PC-9 (cell line): ENCODE results near the gene SNX13. TPM values are rescaled to one million over a fixed set of nuclear protein-coding genes. Genes with fewer than 3 reads are reported as not detected.
A peak's percentile ranks its signal among the peaks of the same experiment; 100 is the strongest.

Source experiments
- BruUV-seq: library from RNA; stranded (reverse); fragments of 400-500 nt; replicated peaks from 2 replicates; lab custom pipeline; 2021; lab: Mats Ljungman, UMichigan
- CTCF ChIA-PET: fragments of 300-600 bp; sonication (Branson Sonifier 250); formaldehyde crosslinking; loops from one replicate; lab custom pipeline; 2022; ENCODE audit warnings: antibody characterized with exemption; lab: Charles Lee
- POLR2A ChIA-PET: fragments of 300-600 bp; sonication (Branson Sonifier 250); formaldehyde crosslinking; loops from one replicate; lab custom pipeline; 2022; ENCODE audit warnings: antibody characterized with exemption; ENCODE audit not compliant: unreplicated experiment; lab: Charles Lee
- DNase-seq, 2 experiments: peaks; one replicate each; pipeline versions ENCODE4 v3.0.0 to v3.0.0-alpha.2; 2015 to 2022; ENCODE audit warnings: mixed read lengths in 1 of 2
- H2AFZ ChIP-seq: fragments of 200-600 bp; sonication (generic); 2 replicates; pipeline ENCODE4 v1.8.1; 2017; ENCODE audit warnings: antibody characterized with exemption
- H3F3A ChIP-seq: fragments of 200-600 bp; sonication (generic); 2 replicates; pipeline ENCODE4 v1.8.1; 2017; ENCODE audit warnings: antibody characterized with exemption, mild to moderate bottlenecking, low read depth; ENCODE audit not compliant: insufficient read depth
- H3K27ac ChIP-seq: fragments of 200-600 bp; sonication (generic); 2 replicates; pipeline ENCODE4 v1.6.1; 2016; ENCODE audit warnings: mixed run types
- H3K27me3 ChIP-seq: fragments of 200-600 bp; sonication (generic); 2 replicates; pipeline ENCODE4 v1.6.1; 2016; ENCODE audit warnings: low read depth, mixed run types; ENCODE audit not compliant: insufficient read depth
- H3K36me3 ChIP-seq: fragments of 200-600 bp; sonication (generic); 2 replicates; pipeline ENCODE4 v1.6.1; 2016; ENCODE audit warnings: low read depth, mixed run types
- H3K4me1 ChIP-seq: fragments of 200-600 bp; sonication (generic); replicated peaks from 2 replicates; pipeline ENCODE4 v1.6.1; 2016; ENCODE audit warnings: mixed run types; ENCODE audit not compliant: insufficient read depth
- H3K4me2 ChIP-seq: fragments of 200-600 bp; sonication (generic); 2 replicates; pipeline ENCODE4 v1.6.1; 2017; ENCODE audit warnings: mixed run types
- H3K4me3 ChIP-seq: fragments of 200-600 bp; sonication (generic); 2 replicates; pipeline ENCODE4 v1.6.1; 2016; ENCODE audit warnings: mixed run types
- H3K79me2 ChIP-seq: fragments of 200-600 bp; sonication (generic); 2 replicates; pipeline ENCODE4 v1.6.1; 2017; ENCODE audit warnings: low read depth, mixed run types
- H3K9me2 ChIP-seq: fragments of 200-600 bp; sonication (generic); 2 replicates; pipeline ENCODE4 v1.8.1; 2017; ENCODE audit warnings: mild to moderate bottlenecking; ENCODE audit not compliant: insufficient read depth
- H3K9me3 ChIP-seq: fragments of 200-600 bp; sonication (generic); 2 replicates; pipeline ENCODE4 v1.8.1; 2016; ENCODE audit warnings: low read depth; ENCODE audit not compliant: insufficient read depth
- H4K20me1 ChIP-seq: fragments of 200-600 bp; sonication (generic); 2 replicates; pipeline ENCODE4 v1.8.1; 2017; ENCODE audit not compliant: insufficient read depth
- CTCF ChIP-seq: fragments of 200-600 bp; sonication (generic); conservative IDR thresholded peaks from 2 replicates; pipeline ENCODE4 v1.6.1; 2017; ENCODE audit warnings: mixed run types, antibody characterized with exemption, mild to moderate bottlenecking, moderate library complexity
- EZH2 ChIP-seq: fragments of 200-600 bp; sonication (generic); IDR thresholded peaks from 2 replicates; pipeline ENCODE4 v1.8.0; 2017; ENCODE audit warnings: antibody characterized with exemption, low read depth
- intact Hi-C: fragments of 100-400 bp; cut with micrococcal nuclease; formaldehyde crosslinking; loops from one replicate; pipeline ENCODE4 v1.10.0; 2022; ENCODE audit not compliant: unreplicated experiment
- total RNA-seq: library from RNA; stranded (reverse); gene quantifications from 2 replicates; pipeline ENCODE4 v1.2.3, GENCODE V29; 2021

SNX13 gene
- total RNA-seq, 1 experiment from 2014 or later = 56.3 TPM

- no peaks in the 10 kb centered on the region for H3K9me2 ChIP-seq
- intact Hi-C loops = no loop called here
- CTCF ChIA-PET = no interaction called here
Measured at GRCh38 chr7:17965603-17966002, 25.3 kb upstream of the SNX13 start.

GRCh38 chr7:17963281-17963680 lies 23.0 kb upstream of the SNX13 start:
- DNase-seq = no peak
- Histone ChIP-seq H3K27me3 (no peaks in the 10 kb centered on the region), H3K9me3 (0 out of 2 replicates have a peak, but pooled peaks cover 8% of the 10 kb centered on the region), H3F3A (no peaks in the 10 kb centered on the region), H4K20me1 (no peaks in the 10 kb centered on the region), H3K4me1 (0 out of 2 replicates have a peak, but pooled peaks cover 7% of the 10 kb centered on the region), H3K4me2 (no peak overlapping the region), H3K79me2 (no peaks in the 10 kb centered on the region), H3K9me2 (no peaks in the 10 kb centered on the region), H3K4me3 (no peak overlapping the region), H3K36me3 (no peaks in the 10 kb centered on the region), H2AFZ (no peak overlapping the region), H3K27ac (no peak overlapping the region)
- CTCF ChIA-PET = no interaction called here
- BruUV-seq = no TSS peak
- no peak for TF ChIP-seq CTCF
- no peak for TF ChIP-seq EZH2
- intact Hi-C loops = no loop called here
- POLR2A ChIA-PET = interaction anchor here (0.5 kb wide), 1 partner anchor 119 kb away, joined by 5 read pairs; no protein-coding TSS in a partner anchor

More at GRCh38 chr7:17965603-17966002, 25.3 kb upstream of the SNX13 start:
- Histone ChIP-seq H3K79me2 (no peaks in the 10 kb centered on the region), H3K4me3 (no peak overlapping the region), H2AFZ (no peak overlapping the region), H3K9me3 (0 out of 2 replicates have a peak, but pooled peaks cover 8% of the 10 kb centered on the region), H3K27me3 (no peaks in the 10 kb centered on the region), H3K36me3 (no peaks in the 10 kb centered on the region), H3K4me1 (0 out of 2 replicates have a peak, but pooled peaks cover 7% of the 10 kb centered on the region), H3K4me2 (no peak overlapping the region), H3K27ac (no peak overlapping the region), H4K20me1 (no peaks in the 10 kb centered on the region), H3F3A (no peaks in the 10 kb centered on the region)
- TF ChIP-seq CTCF (no peak), EZH2 (no peak)
- peak in 1 of 2 experiments; percentile 32 for DNase-seq
- POLR2A ChIA-PET = interaction anchor here (0.6 kb wide), 2 partner anchors 1259 to 1319 kb away, joined by 6 to 19 read pairs; no protein-coding TSS in a partner anchor
- no TSS peak for BruUV-seq

GRCh38 chr7:17962652-17963051 lies 22.4 kb upstream of the SNX13 start:
- ChIA-PET POLR2A (interaction anchor here (0.5 kb wide), 1 partner anchor 119 kb away, joined by 5 read pairs; no protein-coding TSS in a partner anchor), CTCF (no interaction called here)
- Histone ChIP-seq H4K20me1 (no peaks in the 10 kb centered on the region), H3K4me1 (0 out of 2 replicates have a peak, but pooled peaks cover 7% of the 10 kb centered on the region), H3K4me2 (no peak overlapping the region), H3K79me2 (no peaks in the 10 kb centered on the region), H3K9me3 (0 out of 2 replicates have a peak, but pooled peaks cover 8% of the 10 kb centered on the region), H3K36me3 (no peaks in the 10 kb centered on the region), H3K9me2 (no peaks in the 10 kb centered on the region), H3K27me3 (no peaks in the 10 kb centered on the region), H3K4me3 (no peak overlapping the region), H3F3A (no peaks in the 10 kb centered on the region), H3K27ac (no peak overlapping the region), H2AFZ (no peak overlapping the region)
- intact Hi-C loops = no loop called here
- DNase-seq = peak in 1 of 2 experiments; percentile 5
- TF ChIP-seq EZH2 = no peak
- TF ChIP-seq CTCF = no peak
- BruUV-seq = no TSS peak
